ENCODE results near the gene C16orf74.

DNA sequence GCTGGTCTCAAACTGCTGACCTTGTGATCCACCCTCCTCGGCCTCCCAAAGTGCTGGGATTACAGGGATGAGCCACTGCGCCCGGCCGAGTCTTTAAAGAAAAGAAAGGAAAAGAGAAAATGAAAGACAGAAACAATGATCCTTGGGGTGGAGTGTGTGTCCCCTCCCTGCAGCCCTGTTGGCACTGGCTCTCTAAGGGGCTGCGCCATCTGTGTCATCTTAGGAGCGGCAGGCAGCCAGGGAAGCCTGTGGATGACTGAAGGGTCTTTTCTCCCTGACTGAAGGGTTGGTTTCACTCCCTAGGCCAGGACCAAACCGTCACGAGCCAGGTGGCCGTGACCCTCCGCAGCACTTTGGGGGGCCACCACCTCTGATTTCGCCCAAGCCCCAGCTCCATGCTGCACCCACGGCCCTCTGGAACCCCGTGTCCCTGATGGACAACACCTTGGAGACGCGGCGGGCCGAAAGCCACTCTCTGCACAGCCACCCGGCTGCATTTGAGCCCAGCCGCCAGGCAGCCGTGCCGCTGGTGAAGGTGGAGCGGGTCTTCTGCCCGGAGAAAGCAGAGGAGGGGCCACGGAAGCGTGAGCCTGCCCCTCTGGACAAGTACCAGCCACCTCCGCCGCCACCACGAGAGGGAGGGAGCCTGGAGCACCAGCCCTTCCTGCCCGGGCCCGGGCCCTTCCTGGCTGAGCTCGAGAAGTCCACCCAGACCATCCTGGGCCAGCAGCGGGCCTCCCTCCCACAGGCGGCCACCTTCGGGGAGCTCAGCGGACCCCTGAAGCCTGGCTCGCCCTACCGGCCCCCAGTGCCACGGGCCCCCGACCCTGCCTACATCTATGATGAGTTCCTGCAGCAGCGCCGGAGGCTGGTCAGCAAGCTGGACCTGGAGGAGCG is 89.8 kb downstream of the C16orf74 start:
- TF ChIP-seq CTCF (IDR thresholded peaks at IDR 0.05) (no peak), POLR2A (IDR thresholded peaks at IDR 0.05) (no peak)
